ENCODE results near the gene HSDL1.
A peak's percentile ranks its signal among the peaks of the same experiment; 100 is the strongest.

HSDL1 gene

DNA sequence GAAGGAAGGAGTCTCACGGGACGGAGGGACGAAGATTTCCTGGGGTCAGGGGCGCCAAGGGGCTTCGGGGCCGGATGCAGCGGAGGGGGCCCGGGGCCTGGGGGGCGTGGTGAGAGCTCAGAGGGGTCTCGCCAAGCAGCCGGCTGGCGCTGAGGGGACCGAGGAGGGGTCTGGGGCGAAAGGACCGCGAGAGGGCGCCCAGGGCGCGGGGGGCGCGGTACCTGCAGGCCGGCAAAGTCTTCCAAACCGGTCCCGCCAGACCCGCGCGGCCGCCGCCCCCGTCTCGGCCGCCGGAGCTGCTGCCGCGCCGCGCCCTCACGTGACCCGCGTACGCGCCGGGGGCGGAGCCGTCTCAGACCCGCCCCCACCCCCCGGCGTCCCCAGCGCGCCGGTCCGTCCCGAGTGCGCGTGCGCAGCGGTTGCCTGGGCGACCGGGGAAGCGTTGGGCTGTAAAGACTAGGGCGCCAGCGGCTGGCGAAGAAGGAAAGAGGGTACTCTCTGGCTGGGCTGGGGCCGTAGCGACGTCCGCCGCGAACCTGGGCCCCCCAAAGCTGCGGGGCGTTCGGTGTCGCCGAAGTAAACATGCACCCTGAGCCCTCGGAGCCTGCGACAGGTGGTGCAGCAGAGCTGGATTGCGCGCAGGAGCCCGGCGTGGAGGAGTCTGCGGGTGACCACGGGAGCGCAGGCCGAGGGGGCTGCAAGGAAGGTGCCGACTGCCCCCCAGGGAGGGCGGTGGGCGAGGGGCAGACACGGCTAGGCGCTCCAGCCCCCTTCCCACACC, at the start of gene HSDL1, which contains the start of gene DNAAF1:
HSDL1 (minus strand) TSS at position 319 of the 781 bp plus-strand sequence. CDS start 13,856 bp downstream, outside the sequence.
DNAAF1 (plus strand) TSS at position 450 of the 781 bp plus-strand sequence; CDS start at position 583, 133 bp downstream.
- peak; percentile 69 for DNase-seq

DNA sequence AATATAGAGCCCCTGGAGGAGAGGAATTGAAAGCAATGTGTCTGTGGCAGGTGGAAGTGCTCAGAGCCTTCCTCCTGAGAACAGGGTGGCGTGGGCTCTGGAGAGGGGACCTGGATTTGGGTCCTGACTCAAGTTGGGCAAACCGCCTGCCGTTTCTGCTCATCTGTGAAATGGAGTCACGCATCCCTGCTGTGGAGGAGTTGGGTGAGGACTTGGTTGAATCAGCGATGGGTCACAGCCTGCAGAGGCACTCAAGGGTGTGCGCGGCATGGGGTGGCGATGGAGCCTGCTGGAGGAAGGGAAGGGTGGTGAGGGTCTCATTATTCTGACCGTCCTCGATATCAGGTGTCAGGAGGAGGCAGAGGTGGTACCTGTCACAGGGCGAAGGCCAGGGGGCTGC, 49.0 kb upstream of the HSDL1 start:
- no peak for DNase-seq

DNA sequence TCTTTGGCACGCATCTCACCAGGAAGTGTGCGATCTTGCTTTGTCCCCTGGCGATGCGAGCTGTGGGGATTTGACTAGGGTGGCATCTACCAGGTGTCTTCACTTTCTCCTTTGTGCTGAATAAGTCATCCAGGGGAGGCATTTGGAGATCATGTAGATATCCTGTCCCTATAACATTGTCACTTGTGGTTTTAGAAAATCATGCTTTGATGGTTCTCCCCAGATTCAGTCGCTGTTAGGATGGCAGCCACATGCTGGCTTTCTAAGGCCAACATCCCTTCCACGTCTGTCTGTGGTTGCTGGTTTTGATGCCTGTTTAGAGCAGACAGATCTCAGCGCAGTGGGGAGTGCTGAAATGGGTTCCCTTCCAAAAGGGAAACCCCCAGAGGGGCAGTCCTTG, 48.5 kb upstream of the HSDL1 start:
- DNase-seq = no peak

DNA sequence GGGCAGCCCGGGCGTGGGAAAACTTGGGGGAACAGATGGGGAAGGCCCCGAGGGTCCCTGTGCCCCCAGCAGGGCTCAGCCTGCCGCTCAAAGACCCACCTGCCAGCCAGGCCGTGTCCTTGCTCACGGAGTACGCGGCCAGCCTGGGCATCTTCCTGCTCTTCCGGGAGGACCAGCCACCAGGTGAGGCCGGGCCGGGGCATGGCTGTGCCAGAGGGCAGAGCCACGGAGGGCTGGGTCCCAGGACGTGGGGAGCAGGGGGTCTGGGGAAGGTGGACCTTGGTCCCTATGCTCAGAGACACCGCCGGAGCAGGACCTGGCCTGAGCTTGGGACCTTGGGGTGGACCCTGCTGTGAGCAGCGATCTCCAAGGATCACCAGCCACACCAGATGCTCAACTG, 46.5 kb upstream of the HSDL1 start:
- DNase-seq = no peak

DNA sequence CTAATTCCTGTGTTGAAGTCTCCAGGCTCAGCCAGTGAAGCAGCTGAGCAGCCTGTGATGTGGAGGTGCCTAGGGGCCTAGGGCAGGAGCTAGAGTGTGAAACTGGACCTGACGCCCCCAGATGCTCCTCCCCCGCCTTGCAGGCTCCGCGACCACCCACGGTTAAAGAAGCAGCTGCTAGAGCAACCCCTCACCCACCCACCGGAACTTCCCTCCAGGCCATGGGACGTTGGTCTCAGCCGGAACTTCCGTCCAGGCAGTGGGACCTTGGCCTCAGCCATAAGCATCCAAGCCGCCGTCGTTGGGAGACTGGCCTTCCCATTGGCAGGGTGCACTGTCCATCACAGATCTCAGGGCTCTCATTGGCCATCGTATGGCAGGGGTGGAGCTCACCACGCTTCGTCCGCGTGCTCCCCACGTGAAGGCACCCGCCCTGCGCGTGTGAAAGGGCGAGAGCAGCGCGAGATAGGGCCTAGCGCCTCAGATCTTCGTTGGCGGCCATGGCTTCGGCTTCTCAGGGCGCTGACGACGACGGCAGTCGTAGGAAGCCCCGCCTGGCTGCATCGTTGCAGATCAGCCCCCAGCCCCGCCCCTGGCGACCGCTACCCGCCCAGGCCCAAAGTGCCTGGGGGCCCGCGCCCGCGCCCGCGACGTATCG, 45.9 kb upstream of the HSDL1 start, which contains the start of gene ADAD2:
ADAD2 (plus strand) TSS at position 427 of the 658 bp plus-strand sequence; CDS start at position 501, 74 bp downstream.
- no peak for DNase-seq

DNA sequence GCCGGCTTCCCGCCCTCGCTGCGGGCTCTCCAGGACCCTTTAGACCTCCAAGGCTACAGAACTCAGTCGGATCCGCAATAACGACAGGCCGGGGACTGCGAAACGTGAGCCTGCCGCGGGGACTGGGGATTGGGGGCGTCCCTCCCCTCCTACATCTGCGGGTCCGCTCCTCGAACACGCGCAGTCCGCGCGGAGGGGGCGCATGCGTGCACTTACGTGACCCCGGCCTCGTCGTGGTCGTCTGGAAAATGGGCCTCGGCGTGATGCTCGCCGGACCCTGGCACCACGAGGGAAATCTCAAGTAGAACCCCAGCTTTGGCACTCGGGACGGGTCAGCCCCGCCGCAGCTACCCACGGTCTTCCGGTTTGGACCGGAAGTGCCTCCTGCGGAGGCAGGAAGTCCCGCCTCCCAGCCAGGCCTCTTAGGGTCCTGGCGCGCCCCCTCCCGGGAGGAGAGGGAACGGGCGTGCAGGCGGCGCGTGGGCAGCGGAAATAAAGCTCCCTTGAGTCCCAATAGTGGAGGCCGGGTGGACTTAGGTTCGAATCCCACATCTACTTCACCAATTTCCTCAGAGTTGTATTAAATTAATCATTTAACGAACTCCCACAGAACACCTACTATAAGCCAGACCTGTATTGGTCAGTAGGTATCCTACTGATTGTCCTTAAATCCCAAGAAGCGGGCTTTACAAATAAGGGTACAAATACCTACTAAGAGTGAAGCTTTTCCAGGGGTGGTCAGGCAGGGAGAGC, 41.9 kb upstream of the HSDL1 start, which contains the start of gene TAF1C:
TAF1C (minus strand) TSS at position 373 of the 753 bp plus-strand sequence. CDS start 2,069 bp downstream, outside the sequence.
- peak; percentile 77 for DNase-seq

DNA sequence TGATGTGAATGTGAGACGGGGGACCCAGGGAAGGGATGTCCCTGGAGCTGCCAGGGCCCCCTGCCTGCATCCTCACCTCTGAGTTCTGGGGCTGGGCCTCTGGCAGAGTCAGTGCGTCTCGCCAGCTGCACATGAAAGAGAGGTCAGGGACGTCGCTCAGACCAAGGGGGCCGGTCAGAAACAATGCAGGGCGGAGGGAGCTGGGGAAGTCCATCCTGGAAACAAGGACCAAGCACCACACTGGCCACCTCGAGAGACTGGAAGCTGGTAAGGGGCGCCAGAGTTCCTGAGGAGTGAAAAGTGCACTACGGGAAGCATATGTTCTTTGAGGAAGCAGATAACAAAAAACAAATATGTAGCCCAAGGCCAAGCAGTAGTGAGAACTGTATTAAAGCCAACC, 39.8 kb upstream of the HSDL1 start:
- DNase-seq = no peak

DNA sequence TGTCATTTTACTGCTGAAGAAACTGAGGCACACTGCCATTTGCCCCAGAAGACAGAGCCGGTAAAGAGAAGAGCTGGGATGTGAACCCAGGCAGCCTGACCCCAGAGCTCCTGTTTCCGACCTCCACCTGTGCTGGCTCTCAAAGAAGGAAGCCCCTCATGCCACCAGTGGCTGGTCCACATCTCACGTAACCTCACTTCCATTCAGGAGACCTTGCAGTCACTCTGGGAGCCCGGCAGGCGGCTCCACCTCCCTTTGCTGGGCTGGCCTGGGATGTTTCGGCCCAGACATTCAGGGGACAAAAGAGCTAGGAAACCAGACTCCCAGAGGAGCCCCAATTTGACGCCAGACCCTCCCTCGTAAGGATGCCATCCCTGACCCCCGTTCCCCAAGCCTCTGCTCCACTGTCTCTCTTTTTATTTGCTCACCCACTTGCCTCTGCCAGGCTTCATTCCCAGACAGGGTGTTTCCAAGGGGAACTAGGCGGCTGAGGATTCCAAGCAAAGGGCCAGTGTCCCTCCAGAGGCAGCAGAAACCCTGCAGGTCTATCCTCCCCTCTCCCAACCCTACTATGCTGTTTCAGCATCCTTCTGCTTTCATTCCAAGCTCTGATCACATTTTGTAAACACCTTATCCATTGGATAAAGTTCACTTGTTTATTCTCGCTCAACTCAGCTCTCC, 39.1 kb upstream of the HSDL1 start:
- DNase-seq = no peak

DNA sequence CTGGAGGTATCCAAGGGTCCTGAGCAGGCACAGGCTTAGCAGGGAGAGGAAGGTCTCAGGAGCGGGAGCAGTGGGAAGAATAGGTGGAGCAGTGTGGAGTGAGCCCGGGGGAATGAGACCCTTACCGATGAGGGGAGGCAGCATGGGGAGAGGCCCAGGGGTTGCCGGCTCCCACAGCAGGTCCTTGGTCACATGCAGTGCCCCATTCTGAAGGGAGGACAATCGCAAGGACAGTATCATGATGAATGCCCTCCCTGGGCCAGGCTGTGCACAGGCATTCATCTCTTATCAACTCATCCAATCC, 38.5 kb upstream of the HSDL1 start:
- DNase-seq = no peak

DNA sequence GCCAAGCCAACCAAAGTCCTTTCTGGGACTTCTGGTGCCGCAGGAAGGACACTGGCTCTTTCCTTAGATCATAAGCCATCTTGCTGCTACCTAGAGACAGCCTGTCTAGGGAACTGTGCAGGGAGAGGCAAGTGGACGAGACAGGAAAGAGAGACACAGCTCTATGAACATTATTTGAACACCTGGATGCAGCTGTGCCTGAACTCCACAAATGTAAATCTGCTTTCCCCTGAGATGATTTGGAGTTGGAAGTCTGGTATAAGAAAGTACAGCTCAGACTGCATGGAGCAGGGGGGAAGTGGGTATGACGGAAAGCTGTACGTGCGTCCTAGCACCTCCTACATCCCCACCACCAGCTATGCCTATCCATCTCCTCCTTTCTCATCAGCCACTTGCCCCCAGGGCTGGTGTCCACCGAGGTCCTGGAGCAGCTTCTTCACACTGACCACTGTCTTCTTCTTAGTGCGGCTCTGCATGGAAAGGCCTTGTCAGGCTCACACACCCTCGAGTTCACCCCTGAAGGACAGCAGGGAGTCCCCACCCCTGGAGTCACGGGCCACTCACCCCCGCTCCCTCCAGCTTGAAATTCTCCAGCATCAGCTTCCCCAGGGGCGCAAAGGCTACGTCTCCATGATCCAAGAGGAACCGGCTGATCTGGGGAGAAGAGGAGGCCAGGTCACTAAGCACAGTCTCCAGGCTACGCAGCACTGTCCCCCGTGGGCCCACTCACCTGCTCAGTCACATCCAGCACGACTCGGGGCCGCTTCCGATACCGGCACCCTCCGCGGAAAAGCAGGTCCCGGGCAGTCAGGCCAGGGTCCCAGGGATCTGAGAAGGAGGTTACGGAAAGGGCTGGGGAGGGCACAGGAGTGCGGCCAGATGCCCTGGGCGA, 37.9 kb upstream of the HSDL1 start:
- no peak for DNase-seq

DNA sequence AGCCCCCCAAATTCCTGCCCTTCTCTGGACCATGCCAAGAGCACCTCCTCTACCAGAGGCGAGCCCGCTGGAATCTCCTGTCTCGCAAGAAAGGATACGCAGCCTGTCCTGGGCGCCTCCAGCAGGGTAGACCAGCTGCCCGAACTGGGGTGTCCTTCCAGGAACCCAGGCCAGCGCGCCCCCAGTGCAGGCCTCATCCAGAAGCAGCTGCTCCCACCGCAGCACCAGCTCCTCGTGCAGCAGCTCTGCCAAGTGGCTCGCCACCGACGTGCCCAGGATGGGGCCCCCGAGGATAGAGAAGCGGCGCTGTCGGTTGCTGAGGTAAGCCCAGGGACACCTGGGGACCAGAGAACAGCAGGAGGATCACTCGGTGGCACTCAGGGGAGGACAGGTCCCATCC, 37.1 kb upstream of the HSDL1 start:
- no peak for DNase-seq

DNA sequence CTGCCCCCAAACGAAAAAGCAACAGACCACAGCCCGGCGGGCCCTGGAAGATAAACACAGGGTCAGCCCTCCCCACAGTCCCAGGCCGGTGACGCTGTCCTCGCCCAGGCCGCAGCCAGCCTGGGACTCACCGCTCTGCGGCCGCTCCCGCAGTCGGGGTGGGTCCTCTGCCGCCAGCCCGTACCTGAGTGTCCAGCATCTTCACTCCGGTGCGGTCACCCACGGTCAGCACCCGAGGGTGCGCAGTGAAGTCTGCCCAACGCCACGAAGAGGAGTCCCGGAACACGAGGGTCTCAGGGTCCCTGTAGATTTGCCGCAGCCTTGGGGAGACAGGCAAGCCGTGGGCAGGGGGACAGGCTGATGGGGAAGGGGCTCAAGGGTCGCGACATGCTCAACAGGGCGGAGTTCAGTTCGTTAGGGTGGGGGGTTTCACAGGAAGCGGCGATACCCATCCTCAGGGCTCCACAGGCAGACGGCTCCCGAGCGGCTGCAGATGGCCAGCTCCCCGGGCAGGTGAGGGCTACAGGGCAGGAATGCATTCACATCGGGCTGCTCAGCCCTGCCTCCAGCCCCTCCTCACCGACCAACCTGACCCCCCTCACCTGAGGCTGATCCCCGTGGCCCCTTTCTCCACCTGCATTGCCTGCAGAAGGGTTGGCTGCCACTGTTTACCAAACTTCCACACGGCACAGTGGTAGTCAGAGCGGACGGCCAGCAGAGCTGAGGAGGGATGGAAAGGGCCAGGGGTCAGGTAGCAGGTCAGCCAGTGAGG, 36.4 kb upstream of the HSDL1 start:
- DNase-seq = no peak

DNA sequence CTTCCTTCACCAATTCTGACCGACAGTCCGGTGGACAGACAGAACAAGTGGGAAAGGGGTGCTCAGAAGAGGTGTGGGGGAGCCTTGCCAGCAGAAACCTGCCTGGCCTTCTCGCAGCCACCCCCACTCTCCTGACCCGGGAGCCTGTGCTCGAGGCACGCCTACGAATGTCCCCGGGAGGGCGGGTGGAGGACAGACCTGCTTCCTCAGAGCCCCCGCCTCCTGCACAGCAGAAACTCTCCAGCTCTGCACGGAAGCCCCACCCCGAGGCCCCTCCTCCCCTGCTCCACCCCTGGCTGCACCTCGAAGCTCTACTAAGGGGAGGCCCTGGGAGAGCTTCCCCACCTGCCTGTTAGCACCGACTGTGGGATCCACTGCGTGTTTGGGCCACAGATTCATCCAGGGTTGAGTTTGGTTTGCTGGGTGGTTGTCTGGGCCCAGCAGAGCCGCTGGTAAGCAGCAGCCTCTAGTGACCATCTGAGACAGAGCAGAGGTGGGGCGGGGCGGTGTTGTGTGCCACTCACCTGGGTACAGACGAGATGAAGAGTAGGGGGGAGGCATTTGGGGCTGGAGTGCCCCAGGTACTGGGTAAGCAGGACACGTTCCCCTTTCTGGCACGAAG, 35.7 kb upstream of the HSDL1 start:
- no peak for DNase-seq

DNA sequence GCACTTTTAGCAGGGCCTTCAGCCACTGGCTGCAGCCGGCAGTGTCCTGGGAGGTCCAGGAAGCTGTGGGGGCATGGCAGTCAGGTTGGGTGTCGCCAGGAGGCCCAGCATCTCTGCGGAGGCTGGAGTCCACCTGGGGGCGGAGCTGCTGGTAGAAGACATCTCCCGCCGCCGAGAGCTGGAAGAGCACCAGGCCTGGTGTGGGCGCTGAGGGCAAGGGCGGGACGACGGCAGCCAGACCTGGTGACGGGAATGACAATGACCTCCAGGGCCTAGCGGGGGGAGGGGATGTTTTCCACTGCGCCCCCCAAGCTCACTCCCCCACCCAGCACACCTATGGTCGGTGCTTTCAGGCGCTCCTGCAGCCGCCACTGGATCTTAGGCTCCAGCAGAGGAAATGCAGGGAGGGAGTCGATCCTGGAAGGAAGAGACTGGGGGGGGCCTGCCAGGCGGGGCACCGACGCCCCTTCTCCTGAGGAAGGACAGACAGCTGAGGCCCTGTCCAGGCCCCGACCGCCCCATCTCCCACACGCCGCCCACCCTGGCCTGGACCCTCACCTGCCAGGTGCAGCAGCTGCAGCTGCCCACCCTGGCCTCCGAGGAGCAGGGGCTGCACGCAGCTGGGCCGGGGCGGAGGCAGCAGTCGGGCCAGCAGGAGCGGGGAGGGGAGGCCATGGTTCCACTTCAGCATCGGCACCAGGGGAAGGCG, 34.8 kb upstream of the HSDL1 start:
- no peak for DNase-seq

DNA sequence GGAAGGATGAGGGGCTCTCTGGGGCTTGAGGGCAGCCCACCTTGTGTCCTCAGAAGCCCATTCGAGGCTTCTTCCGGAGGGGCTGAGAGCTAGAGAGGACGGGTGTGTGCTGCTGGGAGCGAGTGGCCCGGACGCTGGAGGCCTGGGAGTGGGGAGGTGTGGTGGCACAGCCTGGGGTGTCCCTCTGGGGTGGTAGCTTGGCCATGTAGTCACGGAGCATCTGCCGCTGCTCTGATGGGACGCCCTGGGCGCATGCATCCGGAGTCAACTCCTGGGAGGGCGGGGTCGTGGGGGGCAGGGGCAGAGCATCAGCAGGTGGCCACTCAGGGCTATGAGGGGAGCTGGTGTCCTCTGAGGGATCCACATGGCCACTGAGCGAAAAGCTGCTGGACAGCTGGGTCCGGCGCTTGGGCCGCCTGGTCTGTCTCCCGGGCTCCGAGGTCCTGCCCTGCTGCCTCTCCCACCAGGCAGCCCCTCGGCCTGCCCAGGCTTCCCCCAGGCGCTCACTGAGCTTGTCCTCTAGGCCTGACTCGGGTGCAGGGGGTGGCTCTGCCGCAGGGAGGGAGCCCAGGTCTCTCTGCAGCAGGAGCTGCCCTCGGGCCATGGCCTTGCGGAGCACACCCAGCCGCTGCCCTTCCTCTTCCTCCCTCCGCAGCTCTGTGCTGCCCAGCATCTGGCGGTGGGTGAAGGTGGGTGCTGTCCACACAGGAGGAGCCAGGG, 34.1 kb upstream of the HSDL1 start:
- DNase-seq = no peak

DNA sequence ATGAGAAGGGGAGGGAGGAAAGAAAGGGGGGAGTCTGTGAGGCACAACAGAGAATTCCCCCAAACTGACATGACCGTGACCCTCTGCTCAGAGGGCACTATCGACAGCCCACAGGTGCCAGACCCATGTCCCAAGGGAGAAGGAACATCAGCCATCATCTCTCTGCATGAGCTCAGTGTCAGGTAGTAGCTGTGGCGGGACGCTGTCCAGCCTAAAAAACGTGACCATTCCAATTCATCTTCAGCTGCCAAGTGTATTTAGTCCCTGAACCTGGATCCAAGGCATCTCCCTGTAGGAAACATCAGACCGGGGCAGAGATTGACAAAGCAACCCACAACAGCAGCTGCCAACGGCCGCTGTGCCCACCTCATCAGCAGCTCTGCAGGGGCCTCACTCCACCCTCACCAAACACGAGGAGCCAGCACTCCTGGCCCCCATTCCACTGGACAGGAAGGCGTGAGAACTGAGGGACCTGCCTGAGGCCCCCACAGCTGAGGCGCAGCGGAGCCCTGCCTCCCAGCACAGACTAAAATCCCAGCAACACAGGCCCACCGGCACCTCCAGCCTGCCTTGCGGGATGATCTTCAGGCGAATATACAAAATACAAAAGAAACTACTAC, 33.3 kb upstream of the HSDL1 start:
- DNase-seq = no peak

DNA sequence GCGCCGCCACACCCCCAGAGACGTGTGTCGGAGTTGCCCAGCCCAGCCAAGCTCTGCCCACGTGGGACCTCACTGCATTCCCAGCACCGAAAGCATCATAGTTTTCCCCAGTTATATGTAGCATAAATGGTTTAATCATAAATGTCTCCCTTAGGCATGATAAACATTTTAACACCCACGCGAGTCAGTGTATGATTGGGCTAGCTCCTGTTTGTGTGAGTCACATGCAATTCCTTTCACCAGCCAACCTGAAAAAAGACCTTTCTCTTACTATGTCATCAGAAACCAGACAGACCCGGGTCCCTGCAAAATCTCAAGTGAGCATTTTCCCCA, 32.7 kb upstream of the HSDL1 start:
- DNase-seq = no peak

DNA sequence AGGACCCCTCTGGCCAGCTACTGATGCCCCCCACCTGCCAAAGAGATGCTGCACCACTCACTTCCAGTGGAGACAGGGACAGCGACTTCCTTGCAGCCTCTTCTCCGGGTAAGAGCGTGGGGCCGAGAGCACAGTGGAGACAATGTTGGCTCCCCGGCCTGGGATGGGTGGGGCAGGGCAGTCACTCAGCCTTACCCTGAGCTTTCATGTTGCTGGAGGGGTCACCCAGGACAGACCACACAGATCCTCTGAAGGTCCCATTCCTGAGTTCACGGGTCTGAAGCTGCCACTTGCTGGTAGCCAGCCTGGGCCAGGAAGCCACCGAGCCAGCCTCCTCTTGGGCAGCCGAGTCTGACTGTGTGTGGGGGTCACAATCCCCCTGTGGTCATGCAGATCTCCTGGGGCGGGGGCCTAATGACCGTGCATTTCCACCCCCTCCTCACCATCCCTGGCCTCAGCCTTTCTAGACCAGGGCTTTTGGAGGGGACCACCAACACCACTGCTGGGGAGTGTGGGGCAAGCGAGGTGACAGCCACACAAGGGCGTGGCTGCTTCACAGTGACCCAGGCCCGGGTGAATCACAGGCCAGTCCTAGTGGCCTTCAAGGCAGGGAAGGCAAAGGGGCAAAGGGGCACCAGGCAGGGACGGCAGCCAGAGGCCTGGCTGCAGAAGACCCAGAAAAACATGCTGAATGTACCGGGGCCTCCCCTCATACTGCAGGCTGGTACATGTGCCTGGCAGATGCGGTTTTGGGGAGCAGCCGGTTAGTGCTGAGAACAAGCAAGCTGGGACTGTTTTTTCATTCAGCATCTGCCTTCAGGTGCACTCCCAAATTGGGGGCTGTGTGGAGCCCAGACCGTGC, 31.4 kb upstream of the HSDL1 start:
- DNase-seq = no peak
